K562 (cell line): Measurements from ENCODE around the gene AGAP1. TPM values are rescaled to one million over a fixed set of nuclear protein-coding genes. Genes with fewer than 3 reads are reported as not detected.

Source experiments
- ATAC-seq: fragments of 200-7000 bp; cut with Tn5 transposase; 3 replicates; pipeline ENCODE4 v1.9.1; 2020; ENCODE audit warnings: moderate library complexity
- BruUV-seq: library from RNA; stranded (reverse); fragments of 400-500 nt; replicated peaks from 2 replicates; lab custom pipeline; 2021; lab: Mats Ljungman, UMichigan
- CTCF ChIA-PET: fragments of 300-600 bp; formaldehyde crosslinking; extraction: SDS; loops from one replicate; lab custom pipeline; 2021; ENCODE audit warnings: low intra/inter-chr PET ratio; lab: Yijun Ruan, JAX
- POLR2A ChIA-PET: fragments of 300-600, 350-650 bp; sonication (Branson Sonifier 250); formaldehyde crosslinking; extraction: SDS; loops from one replicate; lab custom pipeline; 2021; ENCODE audit warnings: antibody characterized with exemption, inconsistent platforms; lab: Yijun Ruan, JAX
- DNase-seq, 4 experiments: peaks; one replicate each; pipeline versions ENCODE4 v3.0.0 to v3.0.0-alpha.2; 2011 to 2018; ENCODE audit warnings: low spot score in 3 of 4, mixed read lengths in 3 of 4; ENCODE audit errors: extremely low read depth in 1 of 4
- FAIRE-seq: peaks from 2 replicates; lab custom pipeline; 2011; peaks lifted over from hg19 to GRCh38; lab: Jason Lieb, UNC
- H2AFZ ChIP-seq: 2 replicates; pipeline ENCODE4 v1.6.0; 2011; ENCODE audit warnings: low read depth, low read length, control low read depth, inconsistent platforms
- H3K27ac ChIP-seq: fragments of 200-600 bp; 3 replicates; pipeline ENCODE4 v1.8.0; 2011; ENCODE audit warnings: low read depth, mild to moderate bottlenecking, control low read depth, inconsistent platforms, low read length, moderate library complexity, mixed read lengths; ENCODE audit errors: extremely low read depth
- H3K27me3 ChIP-seq, 2 experiments: fragments of 300-600 bp in 1 of 2; 2 replicates in 1 of 2; 3 replicates in 1 of 2; pipeline versions ENCODE4 v1.6.0 to v1.8.0; 2011; ENCODE audit warnings: inconsistent platforms in 2 of 2, low read length in 2 of 2, mild to moderate bottlenecking in 1 of 2, mixed read lengths in 1 of 2, moderate library complexity in 1 of 2; ENCODE audit not compliant: control insufficient read depth in 2 of 2, insufficient read depth in 2 of 2
- H3K36me3 ChIP-seq: fragments of 300-600 bp; 3 replicates; pipeline ENCODE4 v1.8.0; 2011; ENCODE audit warnings: mild to moderate bottlenecking, low read length, inconsistent platforms; ENCODE audit not compliant: control insufficient read depth, insufficient read depth
- H3K4me1 ChIP-seq, 2 experiments: fragments of 200-600 bp in 1 of 2; replicated peaks in 1 of 2; 2 replicates in 1 of 2; 3 replicates in 1 of 2; pipeline versions ENCODE4 v1.5.1 to v1.8.0; 2011; ENCODE audit warnings: inconsistent platforms in 2 of 2, low read length in 2 of 2, mild to moderate bottlenecking in 1 of 2, mixed read lengths in 1 of 2, moderate library complexity in 1 of 2; ENCODE audit not compliant: control insufficient read depth in 2 of 2, insufficient read depth in 2 of 2
- H3K4me2 ChIP-seq: 2 replicates; pipeline ENCODE4 v1.6.1; 2011; ENCODE audit warnings: low read length, control low read depth, inconsistent platforms, mixed read lengths; ENCODE audit not compliant: insufficient read depth
- H3K4me3 ChIP-seq: fragments of 200-600 bp; sonication (generic), shearing (Covaris generic); 2 replicates; pipeline ENCODE4 v1.5.1; 2016; ENCODE audit warnings: control low read depth, inconsistent platforms
- H3K79me2 ChIP-seq: fragments of 200-600 bp; 3 replicates; pipeline ENCODE4 v1.8.0; 2011; ENCODE audit warnings: low read length, inconsistent platforms; ENCODE audit not compliant: control insufficient read depth, insufficient read depth
- H3K9ac ChIP-seq, 2 experiments: 2 replicates each; pipeline versions ENCODE4 v1.6.0 to v1.6.1; 2011; ENCODE audit warnings: low read depth in 2 of 2, low read length in 2 of 2, control low read depth in 1 of 2, inconsistent platforms in 1 of 2, mild to moderate bottlenecking in 1 of 2, mixed read lengths in 1 of 2; ENCODE audit not compliant: insufficient read depth in 1 of 2
- H3K9me1 ChIP-seq: one replicate; pipeline ENCODE4 v1.6.0; 2011; ENCODE audit warnings: inconsistent platforms, mild to moderate bottlenecking, low read length, moderate library complexity; ENCODE audit not compliant: control insufficient read depth, insufficient read depth
- H3K9me3 ChIP-seq: replicated peaks from 2 replicates; pipeline ENCODE4 v1.5.1; 2011; ENCODE audit warnings: low read depth, low read length, inconsistent platforms; ENCODE audit not compliant: control insufficient read depth, insufficient read depth
- H4K20me1 ChIP-seq: replicated peaks from 2 replicates; pipeline ENCODE4 v1.6.1; 2011; ENCODE audit warnings: low read length, inconsistent platforms, mixed read lengths; ENCODE audit not compliant: control insufficient read depth, insufficient read depth
- ESRRB ChIP-seq: fragments of 250-450 bp; sonication (Bioruptor Pico); IDR thresholded peaks from 2 replicates; pipeline ENCODE4 v1.5.0; 2020; ENCODE audit warnings: mild to moderate bottlenecking, moderate library complexity, borderline replicate concordance
- GTF2E2 ChIP-seq: fragments of 200-800 bp; sonication (Bioruptor generic); IDR thresholded peaks from 2 replicates; pipeline ENCODE4 v1.6.1; 2016; ENCODE audit warnings: missing genetic modification characterization, missing compliant biosample characterization
- POLR2A ChIP-seq: fragments of 450-650 bp; conservative IDR thresholded peaks from 2 replicates; pipeline ENCODE4 v1.6.1; 2016
- RB1 ChIP-seq: fragments of 450-650 bp; IDR thresholded peaks from 2 replicates; pipeline ENCODE4 v1.6.1; 2017; ENCODE audit warnings: low read depth, mild to moderate bottlenecking
- RCOR1 ChIP-seq, 2 experiments: IDR thresholded peaks; 2 replicates each; pipeline ENCODE4 v1.6.1; 2012; ENCODE audit warnings: low read depth in 2 of 2, low read length in 2 of 2, borderline replicate concordance in 1 of 2, improper control_type of control experiment in 1 of 2
- SMC3 ChIP-seq: conservative IDR thresholded peaks from 2 replicates; pipeline ENCODE4 v1.6.1; 2011; ENCODE audit warnings: low read depth, low read length, improper control_type of control experiment; ENCODE audit not compliant: insufficient read depth
- THRA ChIP-seq: fragments of 450-650 bp; IDR thresholded peaks from 2 replicates; pipeline ENCODE4 v1.6.1; 2017; ENCODE audit warnings: mild to moderate bottlenecking, moderate library complexity
- ZNF12 ChIP-seq: sonication (generic); formaldehyde crosslinking; IDR thresholded peaks from 2 replicates; pipeline ENCODE4 v1.4.0; 2020; ENCODE audit warnings: mild to moderate bottlenecking, missing genetic modification reagents
- ZNF280A ChIP-seq: fragments of 450-650 bp; IDR thresholded peaks from 2 replicates; pipeline ENCODE4 v1.6.1; 2018; ENCODE audit warnings: mild to moderate bottlenecking, low read depth; ENCODE audit not compliant: partially characterized antibody
- ZNF75A ChIP-seq: fragments of 450-650 bp; formaldehyde crosslinking; IDR thresholded peaks from 2 replicates; pipeline ENCODE4 v1.4.0; 2020; ENCODE audit warnings: mild to moderate bottlenecking
- WGBS: fragments of 100-300 bp; shearing (Covaris generic); methylation state at CpG from one replicate; pipeline ENCODE4 v1.1.6; 2016; ENCODE audit warnings: low coverage, mixed read lengths; ENCODE audit not compliant: insufficient coverage; ENCODE audit errors: missing lambda C conversion rate; 5-methylcytosine and 5-hydroxymethylcytosine counted together
- in situ Hi-C: fragments of 300-500 bp; cut with MboI; formaldehyde crosslinking; loops from 4 replicates; pipeline ENCODE4 v1.15.0; 2018; ENCODE audit warnings: inconsistent platforms, mixed read lengths
- intact Hi-C: fragments of 100-400 bp; cut with micrococcal nuclease; formaldehyde crosslinking; loops from 2 replicates; pipeline ENCODE4 v1.14.2; 2022
- polyA plus RNA-seq, 8 experiments: library from polyadenylated mRNA; depleted of rRNA in 4 of 8; stranded (reverse) in 5 of 8; unstranded in 3 of 8; fragments of >200 nt; fragmentation: Nextera tagmentation in 2 of 8; fragmentation: Illumina TruSeq in 1 of 8; extraction: Ambion mirVana in 2 of 8; extraction: Trizol in 1 of 8; gene quantifications; 2 replicates each; pipeline versions ENCODE4 v1.2.1 to v1.2.3, GENCODE V29; 2011 to 2014; ENCODE audit warnings: inconsistent platforms in 1 of 8, missing spikeins in 1 of 8
- total RNA-seq, 7 experiments: library from RNA; depleted of rRNA in 6 of 7; stranded (reverse); fragments of >200 nt in 6 of 7; fragmentation: Illumina TruSeq in 2 of 7; extraction: Trizol in 2 of 7; gene quantifications; 2 replicates each; pipeline versions ENCODE4 v1.2.1 to v1.2.3, GENCODE V29; 2011 to 2021; ENCODE audit warnings: low replicate concordance in 1 of 7

Gene AGAP1
- total and polyA plus RNA-seq, 9 of the 15 experiments (the other 6 are each of a cell fraction or from before 2014, with no cell fraction given), result 1.3 to 24.0 (median 10.6) TPM

GRCh38 chr2:236113425-236113824 is 619.6 kb downstream of the AGAP1 start (continued):
- no peak for TF ChIP-seq THRA

GRCh38 chr2:236113948-236114347 is 620.1 kb downstream of the AGAP1 start:
- H3K4me3 ChIP-seq, result no peak overlapping the region
- 63% methylated on average over 7 of the region's 13 CpGs for WGBS
- H3K79me2 ChIP-seq, result no peaks in the 10 kb centered on the region
- H3K36me3 ChIP-seq, result no peaks in the 10 kb centered on the region
- intact Hi-C loops (no loop called here), in situ Hi-C loops (no loop called here)
- FAIRE-seq, result no peak
- H3K27me3 ChIP-seq, result no peaks in the 10 kb centered on the region
- no peak overlapping the region for H3K9ac ChIP-seq
- no peak overlapping the region for H2AFZ ChIP-seq
- H3K9me3 ChIP-seq, result no peaks in the 10 kb centered on the region
- H3K4me2 ChIP-seq, result no peak overlapping the region
- no peak overlapping the region for H3K27ac ChIP-seq
- no TSS peak for BruUV-seq
- no peak for DNase-seq
- TF ChIP-seq SMC3 (no peak), ZNF12 (CRISPR knock-in tag) (no peak), RB1 (no peak), ESRRB (CRISPR knock-in tag) (no peak), ZNF280A (no peak), POLR2A (no peak), RCOR1 (IDR thresholded peaks at IDR 0.05; ENCODE audit: borderline replicate concordance in 1 of 2, low read depth in 2 of 2, low read length in 2 of 2) (no peak), ZNF75A (no peak), GTF2E2 (no peak)
- H3K4me1 ChIP-seq, result no peaks in the 10 kb centered on the region
- CTCF ChIA-PET, result no interaction called here
- no peaks in the 10 kb centered on the region for H4K20me1 ChIP-seq
- H3K9me1 ChIP-seq, result no peaks in the 10 kb centered on the region
- POLR2A ChIA-PET, result interaction anchor here (0.6 kb wide), 1 partner anchor 19 kb away, joined by 3 read pairs; no protein-coding TSS in a partner anchor
- no peak for ATAC-seq
